Bronchial smooth muscle cell (primary cell): ENCODE data around the gene LRRC37A. TPM values are rescaled to one million over a fixed set of nuclear protein-coding genes. Genes with fewer than 3 reads are reported as not detected.

Source experiments
- total RNA-seq: library from RNA; depleted of rRNA; stranded (reverse); fragments of >200 nt; gene quantifications from 2 replicates; pipeline ENCODE4 v1.2.1, GENCODE V29; 2014

LRRC37A gene
- total RNA-seq, result 0.95 and 1.7 TPM in 2 replicates

GRCh38 chr17:46294831-46295230, at the start of gene LRRC37A:
Gene LRRC37A (plus strand): TSS chr17:46295131. CDS start chr17:46295134, 3 bp downstream.

GRCh38 chr17:46361755-46362154, 66.8 kb downstream of the LRRC37A start, which contains the start of gene ARL17B:
Gene ARL17B (minus strand): TSS chr17:46361766. CDS start chr17:46358397, 3,369 bp downstream.

Other genes starting within 250 kb of the LRRC37A start
- gene KANSL1, start 101.7 kb upstream of the LRRC37A start, total RNA-seq, result 71.7 and 83.5 TPM in 2 replicates
- 1.7 and 3.0 TPM in 2 replicates for gene ARL17B, start 66.6 kb downstream of the LRRC37A start, total RNA-seq
- gene LRRC37A2, start 217.3 kb downstream of the LRRC37A start, total RNA-seq, result 1.4 and 3.2 TPM in 2 replicates